ENCODE measurements around the gene PLCH1. TPM values are rescaled to one million over a fixed set of nuclear protein-coding genes. Genes with fewer than 3 reads are reported as not detected.
"Not testable (repeated sequence)": the region's sequence is repeated elsewhere in the genome, so short reads cannot be mapped to it uniquely, and the experiment has no call there.

PLCH1 gene
- polyA plus RNA-seq, 1 donor: 0.32 TPM

GRCh38 chr3:155420881-155421486 is 323.9 kb downstream of the PLCH1 start:
- no peak for DNase-seq (ENCODE audit: low read depth)

DNA sequence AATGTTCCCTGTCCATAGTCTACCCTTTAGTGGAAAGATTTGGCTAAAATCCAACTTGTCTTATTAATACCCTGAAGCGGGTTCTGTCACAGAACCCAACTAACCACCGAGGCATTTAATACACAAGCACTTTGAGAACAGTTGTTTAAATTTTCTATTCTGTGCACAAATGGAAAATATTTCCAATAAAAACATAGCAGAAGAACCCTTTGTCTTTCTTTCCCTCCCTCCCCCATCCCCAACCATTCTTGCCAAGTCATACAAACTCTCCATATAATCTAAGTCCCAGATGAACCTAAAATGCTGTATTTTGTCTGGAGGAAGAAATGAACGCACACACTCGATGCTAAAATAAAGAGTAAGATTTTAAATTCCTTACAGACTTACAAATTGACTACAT is 324.5 kb downstream of the PLCH1 start:
- DNase-seq (ENCODE audit: low read depth): peak; percentile 25

GRCh38 chr3:155418407-155418806 is 326.5 kb downstream of the PLCH1 start:
- DNase-seq (ENCODE audit: low read depth): peak; percentile 24

- DNase-seq (ENCODE audit: low read depth): no peak
Observed at GRCh38 chr3:155417119-155417517, 327.8 kb downstream of the PLCH1 start.

- no peak for DNase-seq (ENCODE audit: low read depth)
Observed at GRCh38 chr3:155416500-155417118, 328.3 kb downstream of the PLCH1 start.

DNA sequence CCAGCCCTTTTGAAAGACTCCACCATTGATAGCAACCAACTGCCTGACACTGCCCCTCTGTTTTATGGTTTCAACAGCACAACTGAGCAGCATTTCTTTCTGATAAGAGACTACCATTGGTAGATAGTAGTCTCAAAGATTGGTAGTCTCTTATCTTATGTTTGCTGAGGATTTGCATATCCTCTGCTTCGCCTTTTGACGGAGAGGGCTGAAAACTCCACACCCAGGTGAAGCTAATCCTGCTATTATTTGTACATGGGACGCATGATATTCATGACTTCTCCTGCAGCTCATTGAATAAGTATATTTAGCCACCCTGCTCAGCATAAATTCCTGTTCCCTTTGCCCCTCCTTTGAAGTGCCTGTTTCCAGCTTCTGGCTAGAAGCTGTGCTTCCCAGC is 332.0 kb downstream of the PLCH1 start:
- DNase-seq (ENCODE audit: low read depth): no peak

DNA sequence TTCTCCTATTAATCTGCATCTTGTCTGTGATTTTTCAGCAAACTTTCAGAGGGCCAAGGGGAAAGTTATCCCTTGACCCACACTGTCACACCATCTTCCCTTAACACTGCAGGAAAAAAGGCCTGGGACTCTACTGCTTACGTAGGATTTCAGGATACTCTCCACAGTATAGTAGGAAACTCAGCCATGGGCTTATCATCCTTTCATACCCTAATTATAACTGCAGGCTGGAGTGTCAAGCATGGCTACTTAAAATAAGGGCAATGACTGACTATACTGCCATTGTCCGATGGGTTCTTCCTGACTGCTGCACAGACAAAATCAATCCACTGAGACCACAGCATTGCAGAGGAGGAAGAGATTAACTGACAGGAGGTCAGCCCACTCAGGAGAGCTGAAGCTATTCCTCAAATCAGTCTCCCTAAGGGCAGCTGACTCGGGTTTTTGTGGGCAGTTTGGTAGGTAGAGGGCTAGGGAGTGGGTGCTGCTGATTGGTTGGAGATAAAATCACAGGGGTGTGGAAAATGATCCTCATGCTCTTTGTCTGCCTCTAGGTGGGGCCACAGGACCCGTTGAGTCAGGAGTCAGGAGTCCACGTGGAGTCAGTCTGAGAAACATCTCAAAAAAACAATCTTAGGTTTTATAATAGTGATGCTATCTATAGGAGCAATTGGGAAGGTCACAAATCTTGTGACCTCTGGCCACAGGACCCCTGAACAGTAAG is 333.2 kb downstream of the PLCH1 start:
- DNase-seq (ENCODE audit: low read depth): no peak

GRCh38 chr3:155409336-155409735 is 335.5 kb downstream of the PLCH1 start:
- no peak for DNase-seq (ENCODE audit: low read depth)

GRCh38 chr3:155407971-155408370 is 336.9 kb downstream of the PLCH1 start:
- no peak for DNase-seq (ENCODE audit: low read depth)

DNA sequence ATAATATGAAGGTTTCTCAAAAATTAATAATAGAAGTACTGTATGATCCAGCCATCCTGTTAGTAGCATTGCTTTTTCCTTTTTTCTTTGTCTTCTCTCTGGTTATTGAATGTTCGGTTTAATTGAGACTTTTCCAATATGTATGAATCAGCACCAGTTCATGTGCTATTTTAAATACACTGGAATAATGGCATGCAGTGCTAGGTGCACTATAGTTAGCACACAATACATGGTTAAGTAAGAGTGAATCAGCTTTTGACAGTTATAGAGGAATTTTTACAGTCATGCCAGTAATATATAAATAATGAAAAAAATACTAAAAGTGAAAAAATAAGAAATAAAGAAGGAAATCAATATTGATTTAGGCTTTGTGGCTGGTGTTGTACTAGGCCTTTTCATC is 337.5 kb downstream of the PLCH1 start:
- no peak for DNase-seq (ENCODE audit: low read depth)

- DNase-seq (ENCODE audit: low read depth): no peak
Observed at GRCh38 chr3:155404486-155404885, 340.4 kb downstream of the PLCH1 start.

- no peak for DNase-seq (ENCODE audit: low read depth)
Observed at GRCh38 chr3:155402656-155403055, 342.2 kb downstream of the PLCH1 start.

DNA sequence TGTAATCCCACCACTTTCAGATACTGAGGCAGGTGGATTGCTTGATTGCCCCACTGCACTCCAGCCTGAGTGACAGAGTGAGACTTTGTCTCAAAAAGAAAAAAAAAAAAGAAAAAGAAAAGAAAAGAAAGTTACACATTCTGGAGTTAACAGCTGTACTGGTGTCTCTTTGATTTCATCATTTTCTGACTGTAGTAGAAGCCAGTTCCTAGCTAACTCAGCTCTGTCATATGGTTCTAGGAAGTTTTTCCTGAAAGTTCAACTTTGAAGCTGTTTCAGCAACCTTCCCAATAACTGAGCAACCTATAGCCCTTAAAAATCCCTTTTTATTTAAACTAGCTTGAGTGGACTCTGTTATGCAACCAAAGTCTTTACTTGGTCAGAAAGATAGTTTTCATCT is 346.8 kb downstream of the PLCH1 start:
- no peak for DNase-seq (ENCODE audit: low read depth)

GRCh38 chr3:155394896-155395295 is 350.0 kb downstream of the PLCH1 start:
- not testable (repeated sequence) for DNase-seq (ENCODE audit: low read depth)

- no peak for DNase-seq (ENCODE audit: low read depth)
Observed at GRCh38 chr3:155394240-155394639, 350.6 kb downstream of the PLCH1 start.

- no peak for DNase-seq (ENCODE audit: low read depth)
Observed at GRCh38 chr3:155393316-155393715, 351.6 kb downstream of the PLCH1 start.

DNA sequence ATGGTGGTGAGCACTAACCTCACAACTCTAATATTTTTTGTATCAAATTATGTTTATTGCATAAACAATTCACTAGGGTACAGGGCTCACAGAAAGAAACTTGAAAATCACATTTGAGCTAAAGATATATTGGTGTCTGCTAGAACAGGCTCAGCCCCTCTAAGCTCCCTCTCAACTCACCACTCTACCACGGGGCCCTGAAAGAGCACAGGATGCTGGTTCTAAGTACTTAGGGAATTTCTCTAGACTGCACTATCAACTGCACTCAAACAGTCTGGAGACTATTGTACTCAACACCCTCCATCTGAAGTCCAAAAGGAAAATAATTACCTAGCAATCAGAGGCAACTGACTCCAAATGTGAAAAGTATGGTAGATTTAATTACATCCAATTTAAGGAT is 352.7 kb downstream of the PLCH1 start:
- no peak for DNase-seq (ENCODE audit: low read depth)

- DNase-seq (ENCODE audit: low read depth): no peak
Observed at GRCh38 chr3:155391551-155391958, 353.3 kb downstream of the PLCH1 start.

GRCh38 chr3:155391104-155391503 is 353.8 kb downstream of the PLCH1 start:
- DNase-seq (ENCODE audit: low read depth): peak; percentile 80

DNA sequence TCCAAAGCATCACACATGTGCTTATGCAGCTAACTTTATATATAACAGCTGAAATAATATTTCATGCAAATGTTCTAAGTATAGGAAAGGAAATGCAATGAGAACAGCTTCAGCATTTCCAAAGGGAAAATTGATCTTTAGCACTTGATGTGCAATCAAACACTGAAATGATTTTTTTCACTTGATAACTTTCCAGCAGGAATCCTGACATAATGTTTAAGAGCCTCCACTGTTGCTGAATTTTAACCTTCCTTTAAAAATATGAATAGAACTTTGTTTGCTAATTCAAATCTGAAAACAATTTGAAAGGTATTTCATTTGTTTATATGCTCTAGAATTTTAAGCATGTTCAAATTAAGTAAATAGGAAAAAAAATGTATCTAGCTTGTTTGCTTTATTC is 354.5 kb downstream of the PLCH1 start:
- no peak for DNase-seq (ENCODE audit: low read depth)

DNA sequence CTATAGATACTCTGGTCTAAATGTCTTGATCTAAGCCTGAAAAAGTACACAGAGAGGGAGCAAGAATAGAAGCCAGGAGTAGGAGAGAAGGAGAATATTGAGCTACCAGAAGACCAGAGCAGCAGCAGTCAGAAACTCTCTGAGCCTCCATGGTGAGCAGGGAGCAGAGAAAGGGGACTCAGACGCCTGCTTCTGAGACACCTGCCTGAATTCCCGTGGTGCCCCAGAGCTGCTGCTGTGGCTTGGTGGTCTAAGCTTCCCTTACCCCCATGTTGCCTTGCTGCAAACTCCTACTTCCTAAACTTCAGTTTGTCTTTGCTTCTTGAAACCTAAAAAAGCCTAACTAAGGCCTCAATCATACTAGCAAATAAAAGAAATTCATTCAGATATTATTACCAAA is 356.5 kb downstream of the PLCH1 start:
- no peak for DNase-seq (ENCODE audit: low read depth)

DNA sequence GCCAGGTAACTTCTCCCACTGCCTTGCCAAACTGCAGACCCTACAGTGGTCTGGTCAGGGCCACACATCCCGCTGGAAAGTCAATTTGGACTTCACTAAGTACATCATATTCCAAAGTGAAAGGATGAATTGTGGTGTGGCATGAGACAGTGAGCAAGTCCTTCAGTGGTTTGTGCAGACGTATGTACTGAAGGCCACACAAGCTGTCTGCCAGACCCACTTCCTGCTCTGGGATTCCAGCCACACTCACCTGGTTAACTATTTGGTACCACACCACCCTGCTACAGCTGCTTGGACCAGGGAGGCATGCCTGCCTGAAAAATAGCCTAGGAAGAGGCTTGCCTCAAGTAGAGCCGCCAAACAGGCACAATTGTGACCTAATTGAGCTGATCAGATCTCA is 357.3 kb downstream of the PLCH1 start:
- no peak for DNase-seq (ENCODE audit: low read depth)

- no peak for DNase-seq (ENCODE audit: low read depth)
Observed at GRCh38 chr3:155386919-155387318, 358.0 kb downstream of the PLCH1 start.

All from forelimb muscle (tissue), 1 donor.